Fibroblast of gingiva (primary cell): ENCODE results near the gene ASB3.
"Not testable (repeated sequence)": the region's sequence is repeated elsewhere in the genome, so short reads cannot be mapped to it uniquely, and the experiment has no call there.

ENCODE experiments used
- DNase-seq: peaks from one replicate; pipeline ENCODE4 v3.0.0-alpha.2; 2011; ENCODE audit warnings: low read depth

ASB3 gene

GRCh38 chr2:53740170-53740569 lies 46.6 kb downstream of the ASB3 start:
- peak; percentile 55 for DNase-seq

- peak; percentile 55 for DNase-seq
Observed at GRCh38 chr2:53739032-53739431, 47.7 kb downstream of the ASB3 start.

- DNase-seq: no peak
Observed at GRCh38 chr2:53737091-53737490, 49.7 kb downstream of the ASB3 start.

DNA sequence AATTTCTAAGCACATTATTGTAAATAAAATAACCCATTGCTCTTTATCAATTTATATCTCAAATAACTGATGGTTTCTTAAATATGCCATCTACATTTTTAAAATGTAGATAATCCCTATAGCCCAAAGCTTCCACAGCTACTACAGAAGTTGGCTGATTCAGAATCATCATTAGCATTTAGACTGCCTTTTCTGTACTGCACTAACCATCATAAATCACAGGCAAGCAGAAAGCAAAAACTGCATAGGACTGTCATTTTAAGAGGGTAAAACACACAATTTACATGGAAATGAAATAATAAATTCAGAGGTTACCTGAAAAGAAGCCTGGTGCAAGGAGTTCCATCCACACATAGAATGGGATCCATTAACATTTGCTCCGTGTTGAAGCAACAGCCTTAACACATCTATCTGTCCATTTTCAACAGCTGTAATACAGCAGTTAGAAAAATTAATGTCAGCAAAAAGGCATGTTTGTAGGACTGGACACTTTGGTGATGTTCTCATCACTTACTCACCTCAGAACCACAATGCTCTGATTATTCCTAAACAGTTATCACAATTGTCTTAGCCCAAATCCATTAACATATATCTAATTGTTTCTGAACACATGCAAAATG lies 57.5 kb downstream of the ASB3 start:
- no peak for DNase-seq

DNA sequence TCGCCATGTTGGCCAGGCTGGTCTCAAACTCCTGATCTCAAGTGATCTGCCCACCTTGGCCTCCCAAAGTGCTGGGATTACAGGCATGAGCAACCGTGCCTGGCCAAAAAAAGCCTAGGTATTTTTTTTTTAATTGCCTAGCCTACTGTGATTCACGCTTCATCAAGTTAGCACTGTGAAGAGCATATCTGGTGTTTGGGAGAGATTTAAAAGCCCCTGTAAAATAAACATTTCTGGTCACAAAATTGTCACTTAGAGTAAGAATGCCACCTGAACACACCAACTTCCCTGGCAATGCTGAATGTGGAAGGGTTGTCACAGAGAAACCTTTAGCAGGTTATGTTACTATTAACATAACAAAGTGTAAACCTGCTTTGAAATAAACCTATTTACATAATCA lies 58.8 kb downstream of the ASB3 start:
- DNase-seq: no peak

- DNase-seq: no peak
Observed at GRCh38 chr2:53725662-53726061, 61.1 kb downstream of the ASB3 start.

DNA sequence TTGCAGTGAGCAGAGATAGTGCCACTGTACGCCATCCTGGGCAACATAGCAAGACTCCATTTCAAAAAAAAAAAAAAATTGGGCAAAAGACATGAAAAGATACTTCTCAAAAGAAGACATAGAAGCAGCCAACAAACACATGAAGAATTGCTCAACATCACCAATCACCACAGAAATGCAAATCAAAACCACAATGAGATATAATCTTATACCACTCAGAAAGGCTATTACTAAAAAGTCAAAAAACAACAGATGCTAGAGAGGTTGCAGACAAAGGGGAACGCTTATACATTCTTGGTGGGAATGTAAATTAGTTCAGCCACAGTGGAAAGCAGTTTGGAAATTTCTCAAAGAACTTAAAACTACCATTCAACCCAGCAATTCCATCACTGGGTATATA lies 62.2 kb downstream of the ASB3 start:
- DNase-seq: peak; percentile 79

GRCh38 chr2:53720944-53721343 lies 65.8 kb downstream of the ASB3 start:
- not testable (repeated sequence) for DNase-seq

DNA sequence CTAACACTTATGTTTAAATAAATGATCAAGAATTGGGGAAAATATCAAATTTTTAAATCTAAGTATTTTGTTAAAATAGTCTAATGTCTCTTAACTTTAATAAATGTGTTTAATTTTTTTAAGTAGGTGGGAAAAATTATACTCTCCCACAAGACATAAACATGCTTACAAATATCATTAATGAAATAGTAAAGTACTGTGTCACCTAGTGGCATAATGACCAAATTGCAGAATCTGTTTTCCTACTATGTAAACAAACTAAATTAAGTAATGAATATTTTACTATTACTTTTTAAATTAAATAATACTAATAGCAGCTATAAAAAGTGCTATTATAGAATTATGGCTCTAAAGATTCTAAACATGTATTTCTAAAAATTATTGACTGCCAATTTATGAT lies 71.2 kb downstream of the ASB3 start:
- DNase-seq: no peak

DNA sequence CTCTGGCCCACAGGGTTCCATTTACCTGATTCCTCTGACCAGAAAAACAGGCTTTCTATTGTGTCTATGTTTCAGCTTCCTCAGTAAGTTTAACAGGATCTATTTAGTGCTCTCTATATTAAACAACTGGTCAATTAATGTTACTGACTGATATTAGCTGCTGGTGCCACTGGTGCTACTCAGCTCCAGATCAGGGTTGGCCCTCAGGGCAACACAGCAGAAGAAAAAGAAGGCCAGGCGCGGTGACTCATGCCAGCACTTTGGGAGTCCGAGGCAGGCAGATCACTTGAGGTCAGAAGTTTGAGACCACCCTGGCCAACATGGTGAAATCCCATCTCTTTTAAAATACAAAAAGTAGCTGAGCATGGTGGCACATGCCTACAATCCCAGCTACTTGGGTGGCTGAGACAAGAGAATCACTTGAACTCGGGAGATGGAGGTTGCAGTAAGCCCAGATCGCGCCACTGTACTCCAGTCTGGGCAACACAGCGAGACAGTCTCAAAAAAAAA lies 75.4 kb downstream of the ASB3 start:
- no peak for DNase-seq

GRCh38 chr2:53708988-53709387 lies 77.8 kb downstream of the ASB3 start:
- no peak for DNase-seq

DNA sequence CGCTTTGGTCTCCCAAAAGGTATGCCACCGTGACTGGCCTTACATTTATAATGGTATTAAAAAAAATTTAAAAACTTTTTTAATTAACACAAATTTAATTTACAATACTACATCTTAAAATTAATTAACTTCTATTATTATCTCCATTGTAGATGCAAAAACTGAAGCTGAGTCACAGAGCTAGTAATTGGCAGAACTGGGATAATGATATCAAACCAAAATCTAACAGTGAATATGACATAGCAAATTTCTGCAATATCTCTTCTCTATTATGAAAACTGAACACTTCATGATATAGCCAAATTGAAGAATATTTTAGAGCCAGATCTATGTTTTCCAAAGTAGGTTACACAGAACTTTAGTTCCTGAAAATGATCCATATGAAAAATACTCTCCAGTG lies 85.5 kb downstream of the ASB3 start:
- no peak for DNase-seq

GRCh38 chr2:53697686-53698085 lies 89.1 kb downstream of the ASB3 start:
- DNase-seq: no peak

DNA sequence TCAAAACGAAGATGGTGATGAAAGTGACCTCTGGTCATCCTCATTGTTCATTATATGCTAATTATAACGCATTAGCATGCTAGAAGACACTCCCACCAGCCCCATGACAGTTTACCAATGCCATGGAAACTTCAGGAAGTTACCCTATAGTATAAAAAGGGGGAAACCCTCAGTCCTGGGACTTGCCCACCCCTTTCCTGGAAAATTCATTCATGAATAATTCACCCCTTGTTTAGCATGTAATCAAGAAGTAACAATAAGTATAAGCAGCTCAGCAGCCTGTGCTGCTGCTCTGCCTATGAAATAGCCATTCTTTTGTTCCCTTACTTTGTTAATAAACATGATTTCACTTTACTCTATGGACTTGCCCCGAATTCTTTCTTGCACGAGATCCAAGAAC lies 89.7 kb downstream of the ASB3 start:
- DNase-seq: no peak

- DNase-seq: no peak
Observed at GRCh38 chr2:53695575-53695974, 91.2 kb downstream of the ASB3 start.

GRCh38 chr2:53694096-53694771 lies 92.5 kb downstream of the ASB3 start:
- DNase-seq: no peak

DNA sequence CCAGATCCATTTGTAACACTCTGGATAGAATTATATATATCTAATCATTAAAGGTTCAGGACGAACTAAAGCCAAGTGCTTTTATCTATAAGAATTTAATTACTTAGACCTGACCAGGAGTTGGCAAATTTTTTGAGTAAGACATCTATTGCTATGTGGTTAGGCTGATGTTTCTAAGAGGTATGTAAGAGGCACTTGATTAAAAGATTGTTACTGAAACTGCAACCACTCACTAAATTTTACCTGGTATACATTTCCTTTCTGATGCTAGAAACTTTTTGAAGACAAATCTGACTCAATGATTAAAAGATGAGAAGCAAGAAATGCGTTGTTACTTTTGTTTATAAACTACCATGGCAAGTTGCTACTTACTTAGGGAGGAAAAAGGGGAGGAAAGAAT lies 95.9 kb downstream of the ASB3 start:
- DNase-seq: no peak

GRCh38 chr2:53672881-53673522 lies 113.8 kb downstream of the ASB3 start:
- DNase-seq: peak; percentile 24

DNA sequence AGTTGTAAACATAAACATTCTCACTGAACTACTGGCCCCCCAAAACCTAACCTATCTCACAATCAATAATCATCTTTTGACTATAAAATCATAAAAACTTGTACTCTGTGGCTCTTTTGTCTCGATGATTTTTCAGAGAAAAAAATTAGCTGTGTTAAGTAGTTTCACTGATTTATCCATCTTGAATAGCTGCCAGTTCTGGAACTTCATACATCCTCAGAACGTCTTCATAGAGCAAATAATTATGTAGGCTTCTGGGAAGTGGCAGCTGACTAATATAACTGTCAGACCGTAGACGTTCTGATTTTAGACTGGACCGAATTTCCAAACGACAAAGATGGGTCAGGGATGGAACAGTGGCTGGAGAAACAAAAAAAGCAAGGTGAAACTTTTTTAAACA lies 116.4 kb downstream of the ASB3 start:
- DNase-seq: no peak

- no peak for DNase-seq
Observed at GRCh38 chr2:53668624-53669026, 118.1 kb downstream of the ASB3 start.

GRCh38 chr2:53667130-53667529 lies 119.6 kb downstream of the ASB3 start:
- not testable (repeated sequence) for DNase-seq

DNA sequence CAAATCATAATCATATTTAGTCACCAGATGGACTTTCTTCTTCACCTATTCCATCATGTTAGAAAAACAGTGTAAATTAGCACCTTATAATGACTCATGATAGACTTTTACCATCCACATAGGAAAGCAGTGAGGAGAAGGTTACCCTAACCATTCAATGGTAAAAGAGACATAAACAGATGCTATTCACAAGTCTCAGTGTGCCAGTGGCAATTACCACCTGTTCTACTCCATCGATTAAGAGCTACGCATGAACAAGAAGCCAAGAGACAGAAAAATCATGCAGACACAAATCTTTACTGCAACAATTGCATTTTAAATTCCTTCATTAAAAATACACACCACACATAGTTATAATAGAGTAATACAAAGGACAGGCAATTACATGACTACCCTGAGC lies 125.9 kb downstream of the ASB3 start:
- DNase-seq: no peak

DNA sequence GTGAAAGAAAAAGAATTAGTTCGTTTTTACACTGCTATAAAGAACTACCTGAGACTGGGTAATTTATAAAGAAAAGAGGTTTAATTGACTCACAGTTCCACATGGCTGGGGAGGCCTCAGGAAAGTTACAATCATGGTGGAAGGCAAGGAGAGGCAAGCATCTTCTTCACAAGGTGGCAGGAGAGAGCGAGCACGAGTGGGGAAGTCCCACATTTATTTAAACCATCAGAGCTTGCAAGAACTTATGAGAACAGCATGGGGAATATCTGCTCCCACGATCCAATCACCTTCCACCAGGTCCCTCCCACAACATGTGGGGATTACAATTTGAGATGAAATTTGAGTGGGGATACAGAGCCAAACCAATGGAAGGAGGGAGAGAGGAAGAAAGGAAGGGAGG lies 128.3 kb downstream of the ASB3 start:
- not testable (repeated sequence) for DNase-seq
